NCI-H226 (cell line): Measurements from ENCODE around the gene STIMATE.

ENCODE experiments used
- DNase-seq: peaks from one replicate; pipeline ENCODE4 v3.0.0-alpha.2; 2015

The STIMATE gene

DNA sequence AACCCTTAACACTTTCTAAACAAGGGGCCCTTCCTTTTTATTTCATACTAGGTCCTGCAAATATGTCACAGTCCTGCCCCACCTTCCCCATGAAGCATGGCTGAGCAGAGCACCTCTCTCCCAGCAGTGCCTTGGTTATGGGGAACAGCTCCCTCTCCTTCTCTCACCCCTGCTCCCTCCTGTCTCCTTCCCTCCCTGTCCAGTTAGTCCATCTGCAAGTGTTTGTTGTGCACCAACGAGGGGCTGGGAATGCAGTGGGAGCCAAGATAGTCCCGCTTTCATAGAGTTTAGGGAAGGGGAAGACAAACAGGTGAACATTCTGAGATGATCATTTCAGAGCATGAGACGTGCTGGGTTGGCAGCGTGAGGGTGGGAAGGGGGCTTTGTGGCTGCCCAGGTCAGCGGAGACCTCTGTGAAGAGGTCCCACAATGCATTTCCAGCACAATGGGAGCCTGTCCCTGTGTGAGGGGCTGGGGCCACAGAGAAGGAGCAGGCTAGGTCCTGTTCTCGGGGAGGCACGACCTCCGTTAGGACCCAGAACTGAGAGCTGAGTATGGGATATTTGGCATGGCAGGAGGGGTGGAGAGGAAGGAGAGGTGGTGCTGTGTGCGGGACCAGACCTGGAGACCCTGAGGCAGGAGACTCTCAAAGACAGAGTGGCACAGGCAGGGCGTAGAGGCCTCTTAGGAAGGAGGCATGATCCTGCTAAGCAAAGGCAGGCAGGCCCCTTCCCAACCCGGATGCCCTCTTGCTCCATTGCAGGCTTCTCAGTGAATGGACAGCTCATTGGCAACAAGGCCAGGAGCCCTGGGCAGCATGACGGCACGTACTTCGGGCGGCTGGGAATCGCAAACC lies 108.2 kb downstream of the STIMATE start:
- no peak for DNase-seq

DNA sequence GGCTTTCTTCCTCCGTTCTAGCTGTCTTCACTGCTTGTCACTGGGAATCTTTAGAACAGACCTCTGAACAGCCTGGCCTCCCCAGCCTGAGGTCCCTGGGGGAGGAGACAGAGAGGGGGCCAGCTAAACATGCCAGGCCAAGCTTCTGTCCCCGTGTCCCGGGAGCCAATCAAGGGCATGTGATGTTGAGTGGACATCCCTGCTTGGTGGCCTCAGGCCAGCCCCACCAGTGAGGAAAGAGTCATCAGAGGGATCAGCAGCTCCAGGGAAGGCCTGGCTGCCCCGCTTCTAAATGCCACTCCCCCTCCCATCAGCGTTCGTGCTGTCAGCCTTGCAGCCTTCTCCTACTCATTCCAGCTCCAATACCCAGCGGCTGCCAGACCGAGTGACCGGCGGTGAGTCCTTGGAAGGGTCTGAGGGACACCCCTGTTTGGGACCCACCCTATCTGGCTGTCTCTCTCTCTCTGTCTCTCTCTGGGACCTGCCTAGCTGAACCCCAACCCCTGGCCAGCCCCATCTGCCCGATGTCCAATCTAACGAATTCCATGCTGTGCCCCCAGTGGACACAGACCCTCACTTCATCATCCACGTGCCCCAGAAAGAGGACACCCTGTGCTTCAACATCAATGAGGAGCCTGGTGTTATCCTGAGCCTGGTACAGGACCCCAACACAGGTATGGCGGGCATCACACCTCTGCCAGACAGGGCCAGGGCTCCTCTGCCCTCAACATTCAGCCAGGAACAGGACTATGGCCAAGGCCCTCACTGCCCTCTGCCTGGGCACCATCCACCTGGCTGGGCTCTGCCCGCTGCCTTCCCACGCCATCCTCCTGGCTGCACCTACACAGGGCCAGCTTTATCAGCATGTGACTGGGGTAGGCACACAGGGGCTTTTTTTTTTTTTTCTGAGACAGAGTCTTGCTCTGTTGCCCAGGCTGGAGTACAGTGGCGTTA lies 109.4 kb downstream of the STIMATE start:
- no peak for DNase-seq

DNA sequence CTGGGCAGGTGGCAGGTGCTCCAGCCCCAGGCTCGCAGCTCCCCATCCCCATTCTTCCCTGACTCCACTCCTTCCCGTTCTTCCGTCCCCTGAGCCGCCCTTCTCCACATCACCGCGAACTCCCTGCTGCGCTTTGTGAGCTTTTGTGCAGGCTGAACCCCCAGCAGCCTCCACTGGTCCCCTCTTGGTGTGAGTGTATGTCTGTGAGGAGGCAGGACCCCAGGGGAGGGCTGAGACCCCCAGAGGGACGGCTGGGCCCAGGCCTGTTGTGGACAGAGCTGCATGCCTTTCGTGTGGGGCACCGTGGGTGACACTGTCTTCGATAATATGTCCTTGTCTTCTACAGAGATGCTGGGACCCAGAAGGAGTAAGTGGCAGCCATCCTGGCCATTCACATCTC lies 110.1 kb downstream of the STIMATE start:
- no peak for DNase-seq
